ENCODE measurements around the gene SCART1.
"Not testable (repeated sequence)": the region's sequence is repeated elsewhere in the genome, so short reads cannot be mapped to it uniquely, and the experiment has no call there.

The SCART1 gene

GRCh38 chr10:133438711-133439273, 15.0 kb upstream of the SCART1 start:
- peak; percentile 26 for DNase-seq

DNA sequence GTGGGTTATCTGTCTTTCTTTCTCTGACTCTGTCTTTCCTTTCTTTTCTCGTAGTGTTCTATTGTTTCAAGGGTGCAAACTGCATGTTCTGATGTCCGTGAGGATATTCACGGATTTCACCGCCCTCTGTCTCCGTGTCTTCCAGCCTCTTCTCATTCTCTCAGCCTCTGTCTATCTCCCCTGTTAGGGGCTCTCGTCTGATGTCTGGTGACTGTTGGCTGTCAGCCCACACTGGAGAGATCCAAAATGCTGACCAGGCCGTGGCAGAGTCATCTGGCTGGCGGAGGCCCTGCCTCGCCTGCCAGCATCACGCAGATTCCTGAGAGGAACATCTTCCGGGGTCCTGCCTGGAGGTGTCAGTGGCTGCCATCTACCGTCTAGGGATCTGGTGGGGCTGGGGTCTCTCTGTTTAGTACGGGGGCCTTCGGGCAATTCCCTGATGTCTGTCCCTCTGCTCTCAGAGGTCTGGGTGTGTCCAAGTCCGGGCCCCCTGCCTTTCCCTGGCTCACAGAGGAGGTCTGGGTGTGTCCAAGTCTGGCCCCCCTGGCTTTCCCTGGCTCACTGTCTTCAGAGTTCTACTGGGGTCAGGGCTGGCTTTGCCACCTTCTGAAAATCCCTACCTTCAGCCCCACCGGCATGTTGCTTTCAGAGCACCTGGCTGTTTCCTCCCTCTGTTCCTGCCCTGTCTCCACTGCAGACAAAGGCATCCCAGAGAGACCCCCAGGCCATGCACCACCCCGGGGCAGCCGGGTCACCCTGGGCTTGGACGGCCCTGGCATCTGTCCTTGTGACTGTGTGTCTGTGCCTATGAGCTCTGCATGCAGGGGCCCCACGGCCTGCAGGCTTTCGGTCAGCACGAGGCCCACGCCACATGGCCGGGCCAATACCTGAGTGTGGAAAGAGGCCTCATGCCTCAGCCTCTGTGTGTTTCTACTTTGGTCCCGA, 14.0 kb upstream of the SCART1 start:
- no peak for DNase-seq

DNA sequence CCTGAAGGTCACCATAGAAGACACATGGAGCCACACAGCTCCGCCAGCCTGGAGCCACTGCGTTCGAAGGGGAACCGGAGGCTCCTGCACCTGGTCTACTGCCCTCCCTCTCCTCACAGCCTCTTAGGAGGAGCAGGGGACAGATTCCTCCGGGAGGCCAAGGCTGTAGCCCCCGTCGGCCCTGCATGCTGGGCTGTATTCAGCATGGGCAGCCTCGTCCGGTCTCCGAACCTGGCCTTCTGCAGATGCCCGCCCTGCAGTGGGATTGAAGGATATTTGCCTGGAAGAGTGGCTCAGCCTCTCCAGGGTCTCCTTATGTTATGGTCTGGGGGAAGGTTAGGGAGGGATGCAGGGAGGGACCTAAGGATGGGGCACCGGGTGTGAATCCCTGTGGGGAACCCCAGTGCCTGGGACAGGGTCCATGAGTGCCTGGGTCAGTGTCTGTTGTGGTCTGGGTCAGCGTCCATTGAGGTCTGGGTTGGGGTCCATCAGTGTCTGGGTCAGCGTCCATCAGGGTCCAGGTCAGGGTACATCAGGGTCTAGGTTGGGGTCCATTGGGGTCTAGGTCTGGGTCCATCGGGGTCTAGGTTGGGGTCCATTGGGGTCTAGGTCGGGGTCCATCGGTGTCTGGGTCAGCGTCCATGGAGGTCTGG, 13.0 kb upstream of the SCART1 start:
- no peak for DNase-seq

DNA sequence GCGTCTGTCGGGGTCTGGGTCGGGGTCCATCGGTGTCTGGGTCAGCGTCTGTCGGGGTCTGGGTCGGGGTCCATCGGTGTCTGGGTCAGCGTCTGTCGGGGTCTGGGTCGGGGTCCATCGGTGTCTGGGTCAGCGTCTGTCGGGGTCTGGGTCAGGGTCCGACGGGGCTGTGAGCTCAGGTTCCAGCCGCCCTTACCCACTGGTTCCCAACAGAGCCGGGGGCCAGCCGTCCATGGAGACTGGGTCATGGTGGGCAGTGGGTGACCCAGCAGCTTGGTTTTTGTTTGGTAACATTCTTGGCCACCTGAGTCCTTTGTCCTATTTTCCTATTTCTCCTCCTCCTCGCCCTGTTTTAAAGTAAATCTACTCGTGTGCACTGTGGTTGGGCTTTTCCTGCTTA, 12.4 kb upstream of the SCART1 start:
- not testable (repeated sequence) for DNase-seq

- DNase-seq: no peak
Observed at GRCh38 chr10:133441780-133442179, 12.0 kb upstream of the SCART1 start.

DNA sequence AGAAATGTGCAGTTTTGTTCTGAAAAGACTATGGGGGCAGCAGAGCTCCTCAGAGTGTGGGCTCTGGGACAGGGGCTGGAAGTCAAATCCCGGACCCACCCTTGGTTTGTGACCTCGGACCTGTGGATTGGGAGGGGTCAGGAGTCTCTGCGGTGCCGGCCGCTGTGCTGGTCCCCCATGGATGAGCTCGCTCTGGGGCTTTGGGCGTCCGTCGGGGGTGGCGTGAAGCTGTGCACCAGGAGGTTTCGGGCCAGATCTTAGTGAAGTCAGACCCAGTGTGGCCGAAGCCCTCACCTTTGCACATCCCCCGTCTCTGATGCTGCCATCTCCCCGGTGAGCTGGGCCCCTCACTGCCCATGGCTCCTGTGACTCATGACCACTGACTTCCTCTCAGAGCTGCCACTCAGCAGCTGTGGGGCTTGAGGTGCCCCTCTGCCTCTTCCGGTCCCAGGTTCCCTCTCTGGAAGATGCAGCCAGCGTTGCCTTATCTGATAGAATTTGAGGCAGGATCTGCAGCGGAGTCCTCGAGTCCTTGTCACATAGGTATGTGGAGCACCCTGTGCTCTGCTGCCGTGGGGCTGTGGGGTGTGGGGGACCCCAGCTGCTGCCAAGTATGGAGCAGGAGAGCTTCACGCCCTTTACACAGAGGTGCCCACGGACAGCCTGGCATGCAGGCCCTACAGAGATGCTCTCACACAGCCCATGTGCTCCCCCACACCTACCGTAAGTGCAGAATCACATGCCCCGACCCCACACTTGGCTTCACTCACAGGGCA, 11.4 kb upstream of the SCART1 start:
- no peak for DNase-seq

GRCh38 chr10:133442967-133443924, 10.5 kb upstream of the SCART1 start:
- no peak for DNase-seq

DNA sequence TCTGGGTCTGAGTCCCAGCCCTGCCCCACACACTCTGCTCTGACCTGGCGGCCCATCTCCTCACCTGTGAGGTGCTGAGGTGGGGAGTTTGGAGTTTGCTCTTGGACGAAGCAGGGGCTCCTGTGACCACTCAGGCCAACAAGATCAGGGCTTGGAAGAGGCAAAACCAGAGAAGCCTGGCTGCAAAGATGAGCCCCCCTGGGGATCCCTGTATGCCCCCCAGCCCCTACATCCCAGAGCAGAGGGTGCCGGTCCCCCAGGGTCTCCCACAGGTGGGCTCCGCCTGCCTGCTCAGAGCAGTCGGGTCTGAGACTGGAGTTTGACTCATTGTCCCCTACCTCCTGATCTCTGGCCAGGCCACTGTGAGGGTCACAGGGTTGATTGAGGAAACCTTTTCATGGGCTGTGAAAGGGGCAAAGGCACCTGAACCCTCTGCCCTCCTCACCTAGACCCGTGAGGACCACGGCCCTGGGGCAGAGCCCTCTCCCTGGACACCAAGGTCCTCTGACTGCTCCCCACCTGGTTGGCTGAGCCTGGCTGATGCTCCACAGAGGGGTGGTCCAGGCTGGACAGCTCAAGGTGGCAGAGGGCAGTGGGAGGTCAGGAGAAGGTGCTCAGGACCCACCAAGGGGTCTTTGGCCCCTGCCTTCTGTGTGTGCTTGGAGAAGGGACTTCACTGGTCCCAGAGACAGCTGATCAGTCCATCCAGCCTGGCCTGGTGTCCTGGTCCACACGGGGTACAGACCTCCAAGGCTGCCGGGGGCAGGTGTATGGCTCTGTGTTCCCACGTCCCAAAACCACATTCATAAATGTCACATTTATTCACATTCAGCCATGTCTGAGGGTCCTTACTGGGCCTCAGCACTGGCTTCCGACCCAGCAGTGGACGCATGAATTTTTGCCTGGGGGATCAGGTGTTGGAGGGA, 9.1 kb upstream of the SCART1 start:
- DNase-seq: no peak

DNA sequence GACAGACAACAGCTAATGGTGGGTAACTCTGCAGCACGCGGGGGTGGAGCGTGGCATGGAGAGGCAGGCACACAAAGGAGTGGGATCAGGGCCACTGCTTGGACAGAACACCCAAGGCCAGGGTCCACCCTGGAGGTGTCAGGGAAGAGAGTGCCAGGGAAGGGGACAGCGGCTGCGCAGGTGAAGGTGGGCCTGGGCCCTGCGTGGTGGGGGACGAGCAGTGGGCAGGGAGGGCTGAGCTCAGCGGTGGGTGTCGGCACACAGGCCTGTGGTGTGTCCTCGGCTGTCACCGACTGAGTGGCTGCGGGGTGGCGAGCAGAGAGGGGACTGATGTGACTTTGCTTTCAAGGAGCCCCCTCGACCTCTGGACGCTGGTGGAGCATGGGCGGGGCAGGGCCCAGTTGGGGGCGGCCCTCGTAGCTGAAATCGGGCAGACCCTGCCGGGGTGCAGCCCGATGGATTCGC, 8.4 kb upstream of the SCART1 start:
- DNase-seq: no peak

DNA sequence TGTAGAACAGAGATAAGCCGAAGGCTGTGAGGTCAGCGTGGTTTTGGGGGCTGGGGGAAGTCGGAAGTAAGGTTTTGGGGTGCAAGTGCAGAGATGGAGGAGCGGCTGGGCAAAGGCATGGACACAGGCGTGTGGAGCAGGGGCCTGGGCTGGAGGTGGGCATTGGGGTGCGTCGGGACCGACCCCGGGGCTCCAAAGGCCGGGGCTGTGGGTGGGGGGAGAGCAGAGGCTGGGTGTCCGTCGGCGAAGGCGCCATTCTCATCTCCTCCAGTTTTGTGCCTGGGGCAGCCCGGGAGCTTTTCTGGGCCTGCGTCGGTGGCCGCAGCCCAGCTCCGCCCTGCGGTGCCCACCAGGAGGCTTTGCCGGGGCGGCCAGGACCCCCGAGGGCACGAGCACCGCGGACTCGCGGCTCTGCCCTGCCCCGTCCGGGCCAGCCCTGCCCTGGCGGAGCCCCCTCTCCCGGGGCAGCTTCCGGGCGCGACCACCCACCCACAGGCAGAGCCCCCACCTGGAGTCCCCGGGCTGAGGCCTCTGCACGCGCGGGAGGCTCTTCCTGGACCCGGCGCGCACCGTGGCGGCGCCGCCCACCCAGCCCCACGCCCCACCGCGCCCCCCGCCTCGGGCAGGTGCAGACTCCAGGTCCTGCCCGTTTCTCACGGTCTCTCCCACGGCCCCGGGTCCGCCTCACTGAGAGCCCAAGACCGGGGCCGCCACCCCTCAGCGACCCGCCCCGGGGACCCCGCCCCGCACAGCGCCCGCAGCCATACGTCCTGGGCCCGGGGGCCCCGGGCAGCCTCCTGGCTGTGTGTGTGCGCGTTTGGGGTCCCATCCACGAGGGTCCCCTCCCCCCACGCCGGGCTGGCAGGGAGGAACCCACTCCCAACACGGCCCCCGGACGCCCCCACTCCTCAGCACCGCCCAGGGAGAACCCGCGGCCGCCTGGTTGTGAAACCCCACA, 7.7 kb upstream of the SCART1 start:
- DNase-seq: no peak

DNA sequence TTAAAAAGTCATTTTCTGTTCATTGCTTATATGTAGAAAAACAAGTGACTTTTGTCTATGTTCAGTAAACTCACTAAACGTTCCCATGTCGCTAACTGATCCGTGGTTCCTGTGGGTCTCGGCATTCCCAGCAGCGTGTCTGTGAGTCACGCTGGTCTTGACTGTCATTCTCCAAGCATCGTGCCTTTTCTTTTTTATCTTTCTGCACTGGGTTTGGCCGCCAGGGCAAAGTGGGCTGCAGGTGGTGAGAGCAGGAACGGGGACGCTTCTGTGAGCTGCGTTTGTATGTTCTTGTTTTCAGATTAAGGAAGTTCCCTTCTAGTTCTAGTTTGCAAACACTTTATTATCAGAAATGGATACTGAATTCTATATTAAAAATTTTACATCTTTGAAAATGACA, 6.8 kb upstream of the SCART1 start:
- DNase-seq: no peak

DNA sequence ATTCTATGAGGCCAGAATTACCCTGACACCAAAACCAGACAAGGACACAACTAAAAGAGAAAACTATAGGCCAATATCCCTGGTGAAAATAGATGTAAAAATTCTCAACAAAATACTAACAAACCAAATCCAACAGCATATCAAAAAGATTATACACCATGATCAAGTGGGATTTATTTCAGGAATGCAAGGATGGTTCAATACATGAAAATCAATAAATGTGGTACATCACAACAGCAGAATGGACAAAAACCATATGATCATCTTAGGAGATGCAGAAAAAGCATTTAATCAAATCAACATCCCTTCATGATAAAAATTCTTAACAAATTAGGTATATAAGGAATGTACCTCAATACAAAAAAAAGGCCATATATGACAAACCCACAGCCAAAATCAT, 5.6 kb upstream of the SCART1 start:
- no peak for DNase-seq

DNA sequence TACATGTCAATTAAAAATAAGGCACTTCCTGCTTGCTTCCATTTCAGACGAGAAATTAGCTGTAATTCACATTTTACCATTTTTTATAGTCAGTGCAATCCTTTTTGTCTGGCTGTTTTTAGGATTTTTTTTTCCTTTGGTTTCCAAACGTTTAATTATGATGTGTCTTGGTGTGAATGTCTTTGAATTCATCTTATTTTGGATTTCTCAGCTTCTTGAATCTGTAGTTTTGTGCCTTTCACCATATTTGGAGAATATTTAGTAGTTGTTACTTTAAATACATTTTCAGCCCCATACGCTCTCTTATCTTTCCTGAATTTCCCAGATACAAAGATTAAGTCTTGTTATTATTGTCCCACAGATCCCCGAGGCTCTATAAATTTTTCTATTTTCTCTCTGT, 2.4 kb upstream of the SCART1 start:
- no peak for DNase-seq

GRCh38 chr10:133452453-133452852, 1.3 kb upstream of the SCART1 start:
- no peak for DNase-seq

- DNase-seq: no peak
Observed at GRCh38 chr10:133454204-133454893, 604 bp downstream of the SCART1 start.

DNA sequence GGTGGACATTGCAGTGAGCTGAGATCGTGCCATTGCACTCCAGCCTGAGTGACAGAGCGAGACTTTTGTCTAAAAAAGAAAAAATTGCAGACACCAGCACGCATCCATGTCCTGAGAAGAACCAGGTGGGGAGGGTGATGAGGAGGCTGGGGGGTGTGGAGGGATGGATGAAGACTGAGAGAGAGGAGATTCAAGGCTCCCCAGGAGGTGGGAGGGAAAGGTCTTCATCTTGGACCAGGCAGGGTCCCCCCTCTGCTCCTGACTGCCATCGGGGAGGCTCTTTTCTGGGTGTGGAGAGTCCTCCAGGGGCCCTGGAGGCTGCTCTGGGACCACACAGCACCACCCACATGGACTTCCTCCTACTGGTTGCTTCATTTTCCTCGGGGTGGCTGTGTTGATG, 1.5 kb downstream of the SCART1 start:
- DNase-seq: no peak

DNA sequence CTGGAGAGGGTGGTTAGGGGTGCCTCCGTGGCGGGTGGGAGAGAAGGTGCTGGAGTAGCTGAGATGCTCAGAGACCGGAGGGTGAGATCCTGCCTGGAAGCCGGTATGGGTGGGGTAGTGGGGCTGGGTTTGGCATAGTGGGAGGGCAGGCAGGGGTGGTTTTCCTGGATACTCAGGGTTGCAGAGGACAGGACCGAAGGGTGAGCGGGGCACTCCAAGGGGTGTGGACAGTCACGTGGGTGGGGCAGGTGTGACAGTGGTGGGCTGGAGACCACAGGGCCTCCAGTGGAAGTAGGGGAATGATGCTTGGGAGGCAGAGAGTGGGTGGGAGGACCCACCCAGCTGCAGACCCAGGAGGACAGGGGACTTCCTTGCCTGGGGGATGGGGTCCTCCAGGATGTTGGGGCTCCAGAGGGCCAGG, 1.9 kb downstream of the SCART1 start:
- no peak for DNase-seq

DNA sequence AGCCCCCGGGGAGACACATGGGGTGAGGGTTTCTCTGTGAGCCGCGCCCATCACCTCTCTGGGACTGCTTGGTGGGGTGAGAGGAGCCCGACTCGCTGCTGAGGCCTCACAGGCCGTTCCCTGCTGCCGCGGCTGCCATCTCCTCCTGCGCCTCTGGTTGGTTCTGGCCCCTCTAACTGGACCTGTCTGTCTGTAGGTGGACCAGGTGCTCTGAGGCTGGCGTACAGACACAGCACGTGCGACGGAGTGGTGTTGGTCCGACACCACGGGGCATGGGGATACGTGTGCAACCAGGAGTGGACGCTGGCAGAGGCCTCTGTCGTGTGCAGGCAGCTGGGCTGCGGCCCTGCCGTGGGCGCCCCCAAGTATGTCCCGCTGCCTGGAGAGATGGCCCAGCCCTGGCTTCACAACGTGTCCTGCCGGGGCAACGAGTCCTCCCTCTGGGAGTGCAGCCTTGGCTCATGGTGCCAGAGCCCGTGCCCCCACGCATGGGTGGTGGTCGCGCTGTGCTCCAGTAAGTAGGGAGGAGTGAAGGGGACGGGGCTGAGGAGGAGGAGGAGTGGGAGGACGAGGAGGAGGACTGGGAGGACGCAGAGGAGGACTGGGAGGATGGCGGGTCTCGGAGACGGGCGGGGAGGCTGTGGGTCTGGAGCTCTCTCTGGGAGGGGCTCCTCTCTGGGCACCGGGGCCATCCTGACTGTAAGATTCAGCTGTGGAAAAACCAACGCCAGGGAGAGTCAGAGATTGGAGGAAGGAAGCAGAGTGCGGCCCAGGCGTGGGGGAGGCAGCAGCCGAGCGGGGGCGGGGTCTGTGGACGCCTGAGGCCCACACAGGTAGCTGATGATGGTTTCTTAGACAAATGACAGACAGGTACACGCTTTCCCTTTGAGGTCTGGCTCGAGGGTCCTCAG, 2.6 kb downstream of the SCART1 start:
- DNase-seq: no peak

Data from HCEC 1CT (cell line).